GM23338 (cell line): ENCODE data around the gene SVOPL. TPM values are rescaled to one million over a fixed set of nuclear protein-coding genes. Genes with fewer than 3 reads are reported as not detected.

Experiments used
- ATAC-seq: fragments of 200-7000 bp; cut with Tn5 transposase; 3 replicates; pipeline ENCODE4 v1.9.1; 2020
- DNase-seq: peaks from one replicate; pipeline ENCODE4 v3.0.0-alpha.2; 2015; ENCODE audit warnings: low spot score
- H2AFZ ChIP-seq: fragments of 200-600 bp; sonication (generic); 2 replicates; pipeline ENCODE4 v1.8.0; 2016; ENCODE audit warnings: antibody characterized with exemption, mild to moderate bottlenecking, moderate library complexity
- H3F3A ChIP-seq: fragments of 200-600 bp; sonication (generic); replicated peaks from 2 replicates; pipeline ENCODE4 v1.8.0; 2017; ENCODE audit warnings: antibody characterized with exemption, mixed run types, low read depth
- H3K27ac ChIP-seq: fragments of 200-600 bp; sonication (generic); 2 replicates; pipeline ENCODE4 v1.6.1; 2016; ENCODE audit warnings: low read depth
- H3K27me3 ChIP-seq: fragments of 200-600 bp; sonication (generic); 2 replicates; pipeline ENCODE4 v1.8.0; 2016; ENCODE audit warnings: mild to moderate bottlenecking, mixed run types, moderate library complexity; ENCODE audit not compliant: insufficient read depth
- H3K36me3 ChIP-seq: fragments of 200-600 bp; sonication (generic); 2 replicates; pipeline ENCODE4 v1.8.0; 2016; ENCODE audit warnings: mild to moderate bottlenecking; ENCODE audit not compliant: insufficient read depth
- H3K4me1 ChIP-seq: fragments of 200-600 bp; sonication (generic); 2 replicates; pipeline ENCODE4 v1.8.0; 2016; ENCODE audit warnings: mild to moderate bottlenecking, moderate library complexity; ENCODE audit not compliant: insufficient read depth
- H3K4me2 ChIP-seq: fragments of 200-600 bp; sonication (generic); 2 replicates; pipeline ENCODE4 v1.7.1; 2017; ENCODE audit warnings: mixed run types
- H3K4me3 ChIP-seq: fragments of 200-600 bp; sonication (generic); 2 replicates; pipeline ENCODE4 v1.6.1; 2016; ENCODE audit warnings: mixed run types
- H3K79me2 ChIP-seq: fragments of 200-600 bp; sonication (generic); replicated peaks from 2 replicates; pipeline ENCODE4 v1.8.0; 2017; ENCODE audit warnings: mild to moderate bottlenecking; ENCODE audit not compliant: insufficient read depth
- H3K9me2 ChIP-seq: fragments of 200-600 bp; sonication (generic); 2 replicates; pipeline ENCODE4 v1.8.0; 2017; ENCODE audit not compliant: insufficient read depth
- H4K20me1 ChIP-seq: fragments of 200-600 bp; sonication (generic); replicated peaks from 2 replicates; pipeline ENCODE4 v1.8.0; 2017; ENCODE audit warnings: mild to moderate bottlenecking; ENCODE audit not compliant: insufficient read depth
- H3K27ac Mint-ChIP-seq: 2 replicates; pipeline ENCODE4 v1.8.0; 2020; ENCODE audit warnings: inconsistent platforms, mild to moderate bottlenecking, moderate library complexity, mixed read lengths
- H3K27me3 Mint-ChIP-seq: 3 replicates; pipeline ENCODE4 v1.8.0; 2022; ENCODE audit warnings: low read depth, mild to moderate bottlenecking, moderate library complexity, mixed read lengths, inconsistent platforms; ENCODE audit not compliant: insufficient read depth, poor library complexity
- H3K36me3 Mint-ChIP-seq: 3 replicates; pipeline ENCODE4 v1.8.0; 2021; ENCODE audit warnings: low read depth, mild to moderate bottlenecking, inconsistent platforms, moderate library complexity, mixed read lengths
- H3K4me1 Mint-ChIP-seq: 3 replicates; pipeline ENCODE4 v1.8.0; 2020; ENCODE audit warnings: mild to moderate bottlenecking, inconsistent platforms, mixed read lengths
- H3K4me3 Mint-ChIP-seq: 3 replicates; pipeline ENCODE4 v1.8.0; 2021; ENCODE audit warnings: moderate library complexity, mild to moderate bottlenecking, inconsistent platforms, mixed read lengths
- H3K9me3 Mint-ChIP-seq: 3 replicates; pipeline ENCODE4 v1.8.0; 2020; ENCODE audit warnings: moderate library complexity, mild to moderate bottlenecking, inconsistent platforms, mixed read lengths
- CREB1 ChIP-seq: fragments of 250-450 bp; sonication (Bioruptor Pico); IDR thresholded peaks from 2 replicates; pipeline ENCODE4 v1.5.0; 2020; ENCODE audit warnings: low read depth, mild to moderate bottlenecking, moderate library complexity
- EZH2 ChIP-seq: fragments of 200-600 bp; sonication (generic); IDR thresholded peaks from one replicate; pipeline ENCODE4 v1.8.0; 2017; ENCODE audit warnings: antibody characterized with exemption, mild to moderate bottlenecking, low read depth; ENCODE audit not compliant: unreplicated experiment
- EZH2phosphoT487 ChIP-seq: fragments of 200-600 bp; sonication (generic); IDR thresholded peaks from one replicate; pipeline ENCODE4 v1.8.1; 2018; ENCODE audit warnings: antibody characterized with exemption; ENCODE audit not compliant: unreplicated experiment
- JUNB ChIP-seq: IDR thresholded peaks from one replicate; pipeline ENCODE4 v1.6.1; 2016; ENCODE audit warnings: antibody characterized with exemption; ENCODE audit not compliant: unreplicated experiment
- NANOG ChIP-seq: IDR thresholded peaks from 2 replicates; pipeline ENCODE4 v1.6.1; 2016; ENCODE audit warnings: antibody characterized with exemption, borderline replicate concordance
- POLR2AphosphoS5 ChIP-seq: IDR thresholded peaks from 2 replicates; pipeline ENCODE4 v1.6.1; 2016; ENCODE audit warnings: antibody characterized with exemption, low read depth
- REST ChIP-seq: IDR thresholded peaks from one replicate; pipeline ENCODE4 v1.6.1; 2018; ENCODE audit warnings: antibody characterized with exemption; ENCODE audit not compliant: unreplicated experiment
- STAT1 ChIP-seq: IDR thresholded peaks from one replicate; pipeline ENCODE4 v1.6.1; 2016; ENCODE audit warnings: antibody characterized with exemption; ENCODE audit not compliant: unreplicated experiment
- ZNF114 ChIP-seq: fragments of 250-450 bp; sonication (Bioruptor Pico); IDR thresholded peaks from 2 replicates; pipeline ENCODE4 v1.5.0; 2020; ENCODE audit warnings: mild to moderate bottlenecking, moderate library complexity
- ZNF331 ChIP-seq: fragments of 250-450 bp; sonication (Bioruptor Pico); IDR thresholded peaks from 2 replicates; pipeline ENCODE4 v1.5.0; 2020; ENCODE audit warnings: low read depth, mild to moderate bottlenecking, moderate library complexity
- polyA plus RNA-seq: library from polyadenylated mRNA; unstranded; fragments of >200 nt; fragmentation: Nextera tagmentation; extraction: Ambion mirVana; gene quantifications from 2 replicates; pipeline ENCODE4 v1.2.1, GENCODE V29; 2016
- total RNA-seq: library from RNA; depleted of rRNA; stranded (reverse); fragments of >200 nt; shearing (Covaris generic); gene quantifications from 2 replicates; pipeline ENCODE4 v1.2.3, GENCODE V29; 2014
- TF ChIP-seq, protein P1 (sequence below), 2 experiments: fragments of 200-600 bp in 1 of 2; sonication (generic) in 1 of 2; conservative IDR thresholded peaks; 2 replicates each; pipeline versions ENCODE4 v1.5.1 to v1.6.1; 2016 to 2017; ENCODE audit warnings: antibody characterized with exemption in 2 of 2, low read depth in 2 of 2, mild to moderate bottlenecking in 2 of 2, moderate library complexity in 1 of 2
- TF ChIP-seq, protein P2 (sequence below): fragments of 250-450 bp; sonication (Bioruptor Pico); IDR thresholded peaks from 2 replicates; pipeline ENCODE4 v1.5.0; 2020; ENCODE audit warnings: mild to moderate bottlenecking, moderate library complexity
- TF ChIP-seq, protein P3 (sequence below): IDR thresholded peaks from 2 replicates; pipeline ENCODE4 v1.6.1; 2016; ENCODE audit warnings: antibody characterized with exemption

SVOPL gene
- total and polyA plus RNA-seq, 2 experiments from 2014 or later, result 1.4 to 2.1 TPM

- Histone ChIP-seq H3K27ac (no peak overlapping the region), H3K4me2 (no peak overlapping the region), H2AFZ (no peak overlapping the region), H3K27me3 (no peaks in the 10 kb centered on the region), H3K79me2 (no peaks in the 10 kb centered on the region), H3K4me1 (no peaks in the 10 kb centered on the region), H3F3A (no peaks in the 10 kb centered on the region), H3K9me2 (no peaks in the 10 kb centered on the region), H3K4me3 (no peak overlapping the region), H3K36me3 (no peaks in the 10 kb centered on the region), H4K20me1 (no peaks in the 10 kb centered on the region)
- H3K36me3 Mint-ChIP-seq, result no peaks in the 10 kb centered on the region; the same call in 2 of the 3 replicates
- TF ChIP-seq, protein P1, sequence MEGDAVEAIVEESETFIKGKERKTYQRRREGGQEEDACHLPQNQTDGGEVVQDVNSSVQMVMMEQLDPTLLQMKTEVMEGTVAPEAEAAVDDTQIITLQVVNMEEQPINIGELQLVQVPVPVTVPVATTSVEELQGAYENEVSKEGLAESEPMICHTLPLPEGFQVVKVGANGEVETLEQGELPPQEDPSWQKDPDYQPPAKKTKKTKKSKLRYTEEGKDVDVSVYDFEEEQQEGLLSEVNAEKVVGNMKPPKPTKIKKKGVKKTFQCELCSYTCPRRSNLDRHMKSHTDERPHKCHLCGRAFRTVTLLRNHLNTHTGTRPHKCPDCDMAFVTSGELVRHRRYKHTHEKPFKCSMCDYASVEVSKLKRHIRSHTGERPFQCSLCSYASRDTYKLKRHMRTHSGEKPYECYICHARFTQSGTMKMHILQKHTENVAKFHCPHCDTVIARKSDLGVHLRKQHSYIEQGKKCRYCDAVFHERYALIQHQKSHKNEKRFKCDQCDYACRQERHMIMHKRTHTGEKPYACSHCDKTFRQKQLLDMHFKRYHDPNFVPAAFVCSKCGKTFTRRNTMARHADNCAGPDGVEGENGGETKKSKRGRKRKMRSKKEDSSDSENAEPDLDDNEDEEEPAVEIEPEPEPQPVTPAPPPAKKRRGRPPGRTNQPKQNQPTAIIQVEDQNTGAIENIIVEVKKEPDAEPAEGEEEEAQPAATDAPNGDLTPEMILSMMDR (conservative IDR thresholded peaks at IDR 0.05; ENCODE audit: low read depth in 2 of 2), result no peak
- no peak for TF ChIP-seq EZH2phosphoT487
- no peak for TF ChIP-seq ZNF114 (CRISPR knock-in tag)
- no peak for TF ChIP-seq ZNF331 (CRISPR knock-in tag)
- no peak for TF ChIP-seq STAT1
- TF ChIP-seq, protein P2, sequence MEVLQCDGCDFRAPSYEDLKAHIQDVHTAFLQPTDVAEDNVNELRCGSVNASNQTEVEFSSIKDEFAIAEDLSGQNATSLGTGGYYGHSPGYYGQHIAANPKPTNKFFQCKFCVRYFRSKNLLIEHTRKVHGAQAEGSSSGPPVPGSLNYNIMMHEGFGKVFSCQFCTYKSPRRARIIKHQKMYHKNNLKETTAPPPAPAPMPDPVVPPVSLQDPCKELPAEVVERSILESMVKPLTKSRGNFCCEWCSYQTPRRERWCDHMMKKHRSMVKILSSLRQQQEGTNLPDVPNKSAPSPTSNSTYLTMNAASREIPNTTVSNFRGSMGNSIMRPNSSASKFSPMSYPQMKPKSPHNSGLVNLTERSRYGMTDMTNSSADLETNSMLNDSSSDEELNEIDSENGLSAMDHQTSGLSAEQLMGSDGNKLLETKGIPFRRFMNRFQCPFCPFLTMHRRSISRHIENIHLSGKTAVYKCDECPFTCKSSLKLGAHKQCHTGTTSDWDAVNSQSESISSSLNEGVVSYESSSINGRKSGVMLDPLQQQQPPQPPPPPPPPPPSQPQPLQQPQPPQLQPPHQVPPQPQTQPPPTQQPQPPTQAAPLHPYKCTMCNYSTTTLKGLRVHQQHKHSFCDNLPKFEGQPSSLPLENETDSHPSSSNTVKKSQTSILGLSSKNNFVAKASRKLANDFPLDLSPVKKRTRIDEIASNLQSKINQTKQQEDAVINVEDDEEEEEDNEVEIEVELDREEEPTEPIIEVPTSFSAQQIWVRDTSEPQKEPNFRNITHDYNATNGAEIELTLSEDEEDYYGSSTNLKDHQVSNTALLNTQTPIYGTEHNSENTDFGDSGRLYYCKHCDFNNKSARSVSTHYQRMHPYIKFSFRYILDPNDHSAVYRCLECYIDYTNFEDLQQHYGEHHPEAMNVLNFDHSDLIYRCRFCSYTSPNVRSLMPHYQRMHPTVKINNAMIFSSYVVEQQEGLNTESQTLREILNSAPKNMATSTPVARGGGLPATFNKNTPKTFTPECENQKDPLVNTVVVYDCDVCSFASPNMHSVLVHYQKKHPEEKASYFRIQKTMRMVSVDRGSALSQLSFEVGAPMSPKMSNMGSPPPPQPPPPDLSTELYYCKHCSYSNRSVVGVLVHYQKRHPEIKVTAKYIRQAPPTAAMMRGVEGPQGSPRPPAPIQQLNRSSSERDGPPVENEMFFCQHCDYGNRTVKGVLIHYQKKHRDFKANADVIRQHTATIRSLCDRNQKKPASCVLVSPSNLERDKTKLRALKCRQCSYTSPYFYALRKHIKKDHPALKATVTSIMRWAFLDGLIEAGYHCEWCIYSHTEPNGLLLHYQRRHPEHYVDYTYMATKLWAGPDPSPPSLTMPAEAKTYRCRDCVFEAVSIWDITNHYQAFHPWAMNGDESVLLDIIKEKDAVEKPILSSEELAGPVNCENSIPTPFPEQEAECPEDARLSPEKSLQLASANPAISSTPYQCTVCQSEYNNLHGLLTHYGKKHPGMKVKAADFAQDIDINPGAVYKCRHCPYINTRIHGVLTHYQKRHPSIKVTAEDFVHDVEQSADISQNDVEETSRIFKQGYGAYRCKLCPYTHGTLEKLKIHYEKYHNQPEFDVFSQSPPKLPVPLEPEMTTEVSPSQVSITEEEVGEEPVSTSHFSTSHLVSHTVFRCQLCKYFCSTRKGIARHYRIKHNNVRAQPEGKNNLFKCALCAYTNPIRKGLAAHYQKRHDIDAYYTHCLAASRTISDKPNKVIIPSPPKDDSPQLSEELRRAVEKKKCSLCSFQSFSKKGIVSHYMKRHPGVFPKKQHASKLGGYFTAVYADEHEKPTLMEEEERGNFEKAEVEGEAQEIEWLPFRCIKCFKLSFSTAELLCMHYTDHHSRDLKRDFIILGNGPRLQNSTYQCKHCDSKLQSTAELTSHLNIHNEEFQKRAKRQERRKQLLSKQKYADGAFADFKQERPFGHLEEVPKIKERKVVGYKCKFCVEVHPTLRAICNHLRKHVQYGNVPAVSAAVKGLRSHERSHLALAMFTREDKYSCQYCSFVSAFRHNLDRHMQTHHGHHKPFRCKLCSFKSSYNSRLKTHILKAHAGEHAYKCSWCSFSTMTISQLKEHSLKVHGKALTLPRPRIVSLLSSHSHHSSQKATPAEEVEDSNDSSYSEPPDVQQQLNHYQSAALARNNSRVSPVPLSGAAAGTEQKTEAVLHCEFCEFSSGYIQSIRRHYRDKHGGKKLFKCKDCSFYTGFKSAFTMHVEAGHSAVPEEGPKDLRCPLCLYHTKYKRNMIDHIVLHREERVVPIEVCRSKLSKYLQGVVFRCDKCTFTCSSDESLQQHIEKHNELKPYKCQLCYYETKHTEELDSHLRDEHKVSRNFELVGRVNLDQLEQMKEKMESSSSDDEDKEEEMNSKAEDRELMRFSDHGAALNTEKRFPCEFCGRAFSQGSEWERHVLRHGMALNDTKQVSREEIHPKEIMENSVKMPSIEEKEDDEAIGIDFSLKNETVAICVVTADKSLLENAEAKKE (CRISPR knock-in tag), result no peak
- no peak for TF ChIP-seq CREB1 (CRISPR knock-in tag)
- no peak for TF ChIP-seq REST
- TF ChIP-seq NANOG, result no peak
- TF ChIP-seq POLR2AphosphoS5, result no peak
- TF ChIP-seq EZH2, result no peak
- TF ChIP-seq, protein P3, sequence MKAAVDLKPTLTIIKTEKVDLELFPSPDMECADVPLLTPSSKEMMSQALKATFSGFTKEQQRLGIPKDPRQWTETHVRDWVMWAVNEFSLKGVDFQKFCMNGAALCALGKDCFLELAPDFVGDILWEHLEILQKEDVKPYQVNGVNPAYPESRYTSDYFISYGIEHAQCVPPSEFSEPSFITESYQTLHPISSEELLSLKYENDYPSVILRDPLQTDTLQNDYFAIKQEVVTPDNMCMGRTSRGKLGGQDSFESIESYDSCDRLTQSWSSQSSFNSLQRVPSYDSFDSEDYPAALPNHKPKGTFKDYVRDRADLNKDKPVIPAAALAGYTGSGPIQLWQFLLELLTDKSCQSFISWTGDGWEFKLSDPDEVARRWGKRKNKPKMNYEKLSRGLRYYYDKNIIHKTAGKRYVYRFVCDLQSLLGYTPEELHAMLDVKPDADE, result no peak
- TF ChIP-seq JUNB, result no peak
- peaks cover 6% of the 10 kb centered on the region for H3K27me3 Mint-ChIP-seq
- H3K4me1 Mint-ChIP-seq, result peaks cover 5% of the 10 kb centered on the region; the same call in 1 of the 3 replicates
- H3K4me3 Mint-ChIP-seq, result no peak overlapping the region
- ATAC-seq, result no peak
- DNase-seq, result no peak
- no peaks in the 10 kb centered on the region; the same call in 2 of the 3 replicates for H3K9me3 Mint-ChIP-seq
- no peak overlapping the region for H3K27ac Mint-ChIP-seq
Observed at GRCh38 chr7:138716889-138717288, 15.7 kb upstream of the SVOPL start.
